ENCODE data around the gene PRPF38B. TPM values are rescaled to one million over a fixed set of nuclear protein-coding genes. Genes with fewer than 3 reads are reported as not detected.

The PRPF38B gene
- polyA plus RNA-seq, 1 donor: 75.7 TPM

DNA sequence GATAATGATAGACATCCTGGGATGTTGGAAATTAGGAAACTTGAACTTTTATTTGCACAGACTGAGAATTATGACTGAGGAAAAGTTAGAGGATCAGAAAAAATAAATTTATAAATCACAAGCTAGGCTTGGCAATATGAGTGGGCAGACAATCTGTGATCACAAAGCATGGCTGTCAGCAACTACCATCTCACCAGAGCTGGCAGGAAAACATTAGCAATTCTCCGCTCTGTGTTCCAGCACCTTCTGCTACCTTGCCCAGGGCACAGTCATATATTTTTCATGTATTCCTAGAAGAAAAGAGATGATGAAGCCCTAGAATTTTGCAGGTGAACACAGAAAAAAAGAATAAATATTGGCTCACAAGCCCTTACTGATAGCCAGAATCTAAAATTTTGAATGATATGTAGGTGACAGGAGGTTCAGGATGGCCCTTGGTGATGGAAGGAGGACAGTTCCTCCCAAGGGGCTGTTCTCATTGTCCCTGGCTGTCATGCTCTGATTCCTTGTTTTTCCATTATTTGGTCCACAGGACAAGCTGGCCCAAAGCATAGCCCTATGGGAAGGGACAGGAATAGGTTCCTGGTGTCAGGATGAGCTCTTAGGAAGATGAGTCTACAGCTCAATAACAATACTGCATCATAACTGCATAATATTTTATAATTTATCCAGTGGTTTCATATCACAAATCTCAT is 42.2 kb downstream of the PRPF38B start:
- Histone ChIP-seq H3K4me3 (ENCODE audit: low read length) (no peak overlapping the region), H3K4me1 (ENCODE audit: control insufficient read depth, insufficient read depth, low read length) (no peaks in the 10 kb centered on the region), H3K36me3 (ENCODE audit: control insufficient read depth, insufficient read depth, low read length) (no peaks in the 10 kb centered on the region), H3K9me3 (ENCODE audit: control insufficient read depth, low read depth, low read length) (no peaks in the 10 kb centered on the region), H3K27me3 (ENCODE audit: control insufficient read depth, insufficient read depth, low read length) (peaks cover 11% of the 10 kb centered on the region), H3K27ac (ENCODE audit: low read length) (no peak overlapping the region)
- WGBS (ENCODE audit: insufficient coverage, low lambda C conversion rate): no CpG with 5 or more reads among the region's 1 CpG
- no peak for DNase-seq

DNA sequence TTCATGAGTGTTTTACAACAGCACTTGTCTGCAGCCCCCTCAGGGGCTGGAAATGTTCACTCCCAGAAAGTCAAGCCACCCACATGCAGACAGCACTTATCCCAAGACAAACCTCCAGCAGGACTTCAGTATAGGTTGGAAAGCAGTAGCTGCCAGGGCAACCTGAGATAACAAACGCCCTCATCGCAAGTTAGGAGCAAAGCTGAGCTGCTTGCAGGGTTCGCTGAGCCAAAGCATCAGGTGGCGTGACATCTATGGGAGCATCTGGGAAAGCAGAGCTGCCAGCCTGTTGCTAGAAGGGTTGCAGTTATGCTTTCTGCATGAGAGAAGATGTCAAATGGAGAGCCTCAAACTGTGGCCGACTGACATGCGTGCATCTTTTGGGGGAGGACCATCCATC is 50.1 kb downstream of the PRPF38B start:
- Histone ChIP-seq H3K4me3 (ENCODE audit: low read length) (no peak overlapping the region), H3K4me1 (ENCODE audit: control insufficient read depth, insufficient read depth, low read length) (no peaks in the 10 kb centered on the region), H3K36me3 (ENCODE audit: control insufficient read depth, insufficient read depth, low read length) (no peaks in the 10 kb centered on the region), H3K9me3 (ENCODE audit: control insufficient read depth, low read depth, low read length) (no peaks in the 10 kb centered on the region), H3K27ac (ENCODE audit: low read length) (no peak overlapping the region), H3K27me3 (ENCODE audit: control insufficient read depth, insufficient read depth, low read length) (no peaks in the 10 kb centered on the region)
- WGBS (ENCODE audit: insufficient coverage, low lambda C conversion rate): no CpG with 5 or more reads among the region's 6 CpGs
- DNase-seq: no peak

DNA sequence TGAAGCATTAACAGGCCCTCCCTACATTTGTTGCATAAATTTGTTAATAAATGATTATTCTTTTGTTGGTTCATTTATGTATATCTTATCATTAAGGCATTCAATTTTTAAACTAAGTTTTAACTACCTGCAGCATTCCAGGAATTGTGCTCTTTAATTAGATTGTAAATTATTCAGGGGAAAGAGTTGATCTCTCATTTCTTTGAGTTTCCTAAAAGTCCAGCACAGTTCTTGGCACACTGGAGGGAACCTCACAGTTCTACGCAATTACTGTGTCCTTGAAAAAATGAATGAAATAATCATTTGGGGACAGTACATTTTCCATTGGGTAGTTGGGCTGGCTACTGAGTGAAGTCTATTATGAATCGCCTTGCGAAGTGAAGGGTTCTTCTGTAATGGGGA is 53.9 kb downstream of the PRPF38B start:
- Histone ChIP-seq H3K4me3 (ENCODE audit: low read length) (no peak overlapping the region), H3K27ac (ENCODE audit: low read length) (peak overlapping the region; percentile 99), H3K27me3 (ENCODE audit: control insufficient read depth, insufficient read depth, low read length) (no peaks in the 10 kb centered on the region), H3K36me3 (ENCODE audit: control insufficient read depth, insufficient read depth, low read length) (peaks cover 8% of the 10 kb centered on the region), H3K9me3 (ENCODE audit: control insufficient read depth, low read depth, low read length) (no peaks in the 10 kb centered on the region), H3K4me1 (ENCODE audit: control insufficient read depth, insufficient read depth, low read length) (no peaks in the 10 kb centered on the region)
- WGBS (ENCODE audit: insufficient coverage, low lambda C conversion rate): no CpG with 5 or more reads among the region's 3 CpGs
- DNase-seq: no peak

DNA sequence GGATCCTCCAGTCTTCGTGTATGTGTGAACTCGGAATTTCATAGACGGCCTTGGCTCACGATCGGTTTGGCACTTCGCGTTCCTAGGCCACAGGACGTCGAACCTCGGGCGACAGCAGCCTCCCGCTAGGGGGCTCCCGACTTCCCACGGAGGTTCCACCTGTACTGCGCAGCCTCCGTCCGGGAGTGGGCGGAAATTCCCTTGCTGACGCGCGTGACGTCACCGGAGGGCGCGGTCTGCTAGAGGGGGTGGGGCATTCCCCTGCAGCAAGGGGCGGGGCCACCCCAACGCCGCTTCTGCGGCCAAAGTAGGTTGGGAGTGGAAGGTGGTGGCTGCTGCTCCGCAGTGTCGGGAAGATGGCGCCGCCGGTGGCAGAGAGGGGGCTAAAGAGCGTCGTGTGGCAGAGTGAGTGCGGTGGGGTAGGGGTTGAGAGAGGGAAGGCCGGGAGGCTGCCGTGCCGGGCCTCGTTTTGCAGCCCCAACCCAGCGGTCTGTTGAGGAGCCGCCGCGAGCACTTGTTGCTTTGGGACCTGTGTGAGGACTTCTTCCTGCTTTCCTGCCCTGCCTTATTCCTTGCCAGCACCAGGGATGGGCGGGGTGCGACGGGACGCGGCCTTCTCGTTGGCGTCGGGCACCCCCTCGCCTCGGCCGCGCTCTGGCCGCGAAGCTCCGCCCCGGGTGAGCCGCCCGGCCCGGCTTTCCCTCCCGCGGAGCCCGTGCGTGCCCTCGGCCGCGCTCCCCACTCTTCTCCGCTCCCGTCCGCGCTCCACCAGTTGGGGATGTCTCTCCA is 54.5 kb downstream of the PRPF38B start, which contains the start of gene STXBP3:
STXBP3 (plus strand) TSS at position 293 of the 789 bp plus-strand sequence; CDS start at position 357, 64 bp downstream.
- H3K27me3 ChIP-seq (ENCODE audit: control insufficient read depth, insufficient read depth, low read length): no peaks in the 10 kb centered on the region
- H3K27ac ChIP-seq (ENCODE audit: low read length): peak within 1 kb of the TSS; percentile 99
- peaks cover 9% of the 10 kb centered on the region for H3K36me3 ChIP-seq (ENCODE audit: control insufficient read depth, insufficient read depth, low read length)
- WGBS (ENCODE audit: insufficient coverage, low lambda C conversion rate): no CpG with 5 or more reads among the region's 75 CpGs
- no peaks in the 10 kb centered on the region for H3K4me1 ChIP-seq (ENCODE audit: control insufficient read depth, insufficient read depth, low read length)
- H3K9me3 ChIP-seq (ENCODE audit: control insufficient read depth, low read depth, low read length): no peaks in the 10 kb centered on the region
- DNase-seq: peak; percentile 97 to 98
- peak within 1 kb of the TSS; percentile 96 for H3K4me3 ChIP-seq (ENCODE audit: low read length)

DNA sequence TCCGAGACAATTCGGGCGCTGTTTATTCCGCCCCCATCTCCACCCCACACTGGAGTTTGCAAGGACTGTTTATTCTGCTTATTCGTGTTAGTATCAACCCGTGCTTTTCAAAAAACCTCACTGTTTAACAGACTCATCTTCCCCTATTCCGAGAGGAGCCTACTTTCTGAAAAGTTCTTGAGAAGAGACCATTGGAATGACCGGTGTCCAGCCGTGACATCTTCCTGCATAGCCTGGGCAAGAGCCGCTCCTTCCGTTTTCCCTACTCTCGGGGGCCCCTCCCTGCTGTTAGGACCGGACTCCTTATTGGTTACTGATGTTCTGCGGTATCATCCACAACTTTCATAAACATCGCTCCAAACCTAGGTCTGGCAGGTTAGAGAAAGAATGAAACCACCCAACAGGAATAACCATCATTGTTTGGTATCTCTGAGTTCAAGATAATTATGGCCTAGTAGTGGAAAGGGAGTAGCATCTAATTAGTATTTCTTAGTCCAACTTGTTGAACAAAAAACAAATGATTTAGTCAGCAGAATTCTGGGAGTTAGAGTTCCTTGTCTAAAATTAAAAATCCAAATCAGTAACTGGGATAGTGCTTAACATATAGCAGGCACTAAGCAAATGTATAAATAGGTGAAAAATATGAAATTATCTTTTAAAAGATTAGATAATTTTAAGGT is 55.2 kb downstream of the PRPF38B start:
- H3K4me1 ChIP-seq (ENCODE audit: control insufficient read depth, insufficient read depth, low read length): no peaks in the 10 kb centered on the region
- peak; percentile 75 to 86 for DNase-seq
- peak overlapping the region; percentile 99 for H3K27ac ChIP-seq (ENCODE audit: low read length)
- no peaks in the 10 kb centered on the region for H3K9me3 ChIP-seq (ENCODE audit: control insufficient read depth, low read depth, low read length)
- H3K27me3 ChIP-seq (ENCODE audit: control insufficient read depth, insufficient read depth, low read length): no peaks in the 10 kb centered on the region
- H3K4me3 ChIP-seq (ENCODE audit: low read length): peak overlapping the region; percentile 96
- H3K36me3 ChIP-seq (ENCODE audit: control insufficient read depth, insufficient read depth, low read length): peaks cover 10% of the 10 kb centered on the region
- WGBS (ENCODE audit: insufficient coverage, low lambda C conversion rate): no CpG with 5 or more reads among the region's 15 CpGs

DNA sequence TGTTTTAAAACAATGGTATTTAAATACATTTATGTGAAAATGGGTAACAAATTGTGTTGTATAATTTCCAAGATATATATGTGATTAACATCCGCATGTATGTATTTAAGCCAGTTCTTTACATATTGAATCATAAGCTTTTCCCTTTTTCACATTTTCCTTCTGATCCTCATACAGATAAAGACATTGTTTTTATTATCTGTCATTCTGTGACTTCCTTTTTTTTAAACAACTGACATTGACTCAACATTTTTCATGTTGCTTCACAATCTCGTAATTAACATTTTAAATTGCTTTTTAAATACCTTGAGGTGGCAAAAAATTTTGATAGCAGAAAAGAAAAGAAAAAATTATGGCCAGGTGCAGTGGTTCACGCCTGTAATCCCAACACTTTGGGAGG is 55.8 kb downstream of the PRPF38B start:
- H3K9me3 ChIP-seq (ENCODE audit: control insufficient read depth, low read depth, low read length): no peaks in the 10 kb centered on the region
- no peak for DNase-seq
- no peaks in the 10 kb centered on the region for H3K27me3 ChIP-seq (ENCODE audit: control insufficient read depth, insufficient read depth, low read length)
- H3K27ac ChIP-seq (ENCODE audit: low read length): peak overlapping the region; percentile 99
- WGBS (ENCODE audit: insufficient coverage, low lambda C conversion rate): 100% methylated on average over 1 of the region's 3 CpGs
- H3K4me3 ChIP-seq (ENCODE audit: low read length): no peak overlapping the region
- no peaks in the 10 kb centered on the region for H3K4me1 ChIP-seq (ENCODE audit: control insufficient read depth, insufficient read depth, low read length)
- peaks cover 12% of the 10 kb centered on the region for H3K36me3 ChIP-seq (ENCODE audit: control insufficient read depth, insufficient read depth, low read length)

DNA sequence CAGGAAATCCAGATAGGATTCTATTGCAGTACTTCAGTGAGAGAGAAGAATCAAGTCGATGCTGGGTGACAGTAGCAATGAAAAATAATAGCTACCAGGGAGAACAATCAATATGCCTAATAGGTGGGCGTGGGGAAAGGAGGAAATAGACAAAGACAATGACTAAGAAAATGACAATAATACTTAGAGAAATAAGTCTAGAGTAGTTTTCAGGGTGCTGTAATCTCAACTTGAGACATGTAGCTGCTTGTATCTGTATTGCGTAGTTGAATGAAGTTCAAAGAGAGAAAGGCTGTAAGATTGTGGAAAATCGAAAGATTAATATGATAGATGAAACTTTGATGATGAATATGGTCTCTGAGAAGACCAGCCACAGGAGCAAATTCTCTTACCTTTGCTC is 57.0 kb downstream of the PRPF38B start:
- Histone ChIP-seq H3K4me1 (ENCODE audit: control insufficient read depth, insufficient read depth, low read length) (no peaks in the 10 kb centered on the region), H3K27me3 (ENCODE audit: control insufficient read depth, insufficient read depth, low read length) (no peaks in the 10 kb centered on the region), H3K36me3 (ENCODE audit: control insufficient read depth, insufficient read depth, low read length) (peaks cover 15% of the 10 kb centered on the region), H3K9me3 (ENCODE audit: control insufficient read depth, low read depth, low read length) (no peaks in the 10 kb centered on the region), H3K27ac (ENCODE audit: low read length) (no peak overlapping the region), H3K4me3 (ENCODE audit: low read length) (no peak overlapping the region)
- WGBS (ENCODE audit: insufficient coverage, low lambda C conversion rate): no CpG with 5 or more reads among the region's 4 CpGs
- DNase-seq: no peak

DNA sequence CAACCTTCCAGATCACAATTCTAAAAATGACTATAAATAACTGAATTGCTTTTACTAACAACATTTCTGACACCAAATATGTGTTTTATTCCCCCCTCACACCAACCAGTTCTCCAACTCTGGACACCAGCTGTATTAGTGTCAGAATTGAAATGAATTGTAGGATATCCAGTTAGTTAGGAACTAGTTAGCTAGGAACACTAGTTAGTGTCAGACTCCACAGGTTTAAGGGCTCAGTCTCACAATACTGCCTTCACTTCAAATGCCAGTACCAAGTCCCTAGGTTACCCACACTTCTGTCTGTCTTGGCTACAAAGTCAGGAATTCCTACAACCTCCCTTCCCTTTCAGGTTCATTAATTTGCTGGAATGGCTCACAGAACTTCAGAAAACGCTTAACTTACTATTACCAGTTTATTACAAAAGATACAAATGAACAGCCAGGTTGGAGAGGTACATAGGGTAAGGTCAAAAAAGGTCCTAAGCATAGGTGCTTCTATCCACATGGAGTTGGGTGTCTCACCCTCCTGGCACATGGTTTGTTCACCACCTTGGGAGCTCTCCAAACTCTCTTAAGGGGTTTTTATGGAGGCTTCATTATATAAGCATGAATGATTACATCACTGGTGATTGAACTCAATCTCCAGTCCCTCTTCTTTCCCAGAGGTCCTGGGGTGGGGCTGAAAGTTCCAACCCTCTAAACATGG is 58.5 kb downstream of the PRPF38B start:
- no CpG with 5 or more reads among the region's 1 CpG for WGBS (ENCODE audit: insufficient coverage, low lambda C conversion rate)
- Histone ChIP-seq H3K27me3 (ENCODE audit: control insufficient read depth, insufficient read depth, low read length) (no peaks in the 10 kb centered on the region), H3K27ac (ENCODE audit: low read length) (no peak overlapping the region), H3K9me3 (ENCODE audit: control insufficient read depth, low read depth, low read length) (no peaks in the 10 kb centered on the region), H3K36me3 (ENCODE audit: control insufficient read depth, insufficient read depth, low read length) (peaks cover 20% of the 10 kb centered on the region), H3K4me1 (ENCODE audit: control insufficient read depth, insufficient read depth, low read length) (no peaks in the 10 kb centered on the region), H3K4me3 (ENCODE audit: low read length) (no peak overlapping the region)
- DNase-seq: no peak

Measured in large intestine (tissue), 3 donors.